IMR-90 (cell line): ENCODE measurements around the gene CRTAC1. TPM values are rescaled to one million over a fixed set of nuclear protein-coding genes. Genes with fewer than 3 reads are reported as not detected.

ENCODE experiments used
- ATAC-seq: fragments of 200-7000 bp; cut with Tn5 transposase; 2 replicates; pipeline ENCODE4 v1.9.1; 2020; ENCODE audit warnings: low read depth, mild to moderate bottlenecking, moderate library complexity
- BruUV-seq: library from RNA; stranded (reverse); fragments of 400-500 nt; replicated peaks from 2 replicates; lab custom pipeline; 2021; lab: Mats Ljungman, UMichigan
- CTCF ChIA-PET: fragments of 300-600 bp; formaldehyde crosslinking; extraction: SDS; loops from one replicate; lab custom pipeline; 2021; ENCODE audit warnings: antibody characterized with exemption; lab: Yijun Ruan, JAX
- POLR2A ChIA-PET: fragments of 300-600 bp; sonication (Branson Sonifier 250); formaldehyde crosslinking; loops from one replicate; lab custom pipeline; 2022; ENCODE audit warnings: antibody characterized with exemption; ENCODE audit not compliant: unreplicated experiment; lab: Charles Lee
- DNase-seq: peaks from one replicate; pipeline ENCODE4 v3.0.0; 2013
- H2AFZ ChIP-seq: replicated peaks from 2 replicates; pipeline ENCODE3; 2013; ENCODE audit warnings: low read length, mild to moderate bottlenecking; ENCODE audit not compliant: poor library complexity
- H2AK5ac ChIP-seq: 2 replicates; pipeline ENCODE4 v1.6.1; 2013; ENCODE audit warnings: low read depth, low read length, inconsistent platforms
- H2AK9ac ChIP-seq: replicated peaks from 2 replicates; pipeline ENCODE3; 2013; ENCODE audit warnings: mild to moderate bottlenecking, low read depth, low read length, moderate library complexity; ENCODE audit not compliant: poor library complexity
- H2BK120ac ChIP-seq: 2 replicates; pipeline ENCODE4 v1.6.1; 2013; ENCODE audit warnings: low read depth, low read length, inconsistent platforms
- H2BK15ac ChIP-seq: 3 replicates; pipeline ENCODE4 v1.6.1; 2013; ENCODE audit warnings: low read depth, low read length, inconsistent platforms
- H2BK20ac ChIP-seq: 2 replicates; pipeline ENCODE4 v1.6.1; 2013; ENCODE audit warnings: low read depth, mild to moderate bottlenecking, inconsistent platforms, low read length, moderate library complexity
- H2BK5ac ChIP-seq: 2 replicates; pipeline ENCODE4 v1.6.1; 2013; ENCODE audit warnings: mild to moderate bottlenecking, low read depth, low read length, inconsistent platforms; ENCODE audit not compliant: poor library complexity, severe bottlenecking
- H3K14ac ChIP-seq: replicated peaks from 2 replicates; pipeline ENCODE4 v1.6.1; 2013; ENCODE audit warnings: low read depth, low read length, inconsistent platforms
- H3K18ac ChIP-seq: 2 replicates; pipeline ENCODE4 v1.6.1; 2013; ENCODE audit warnings: low read depth, low read length, control low read depth
- H3K23ac ChIP-seq: 2 replicates; pipeline ENCODE4 v1.6.1; 2013; ENCODE audit warnings: low read depth, low read length, inconsistent platforms
- H3K27ac ChIP-seq: 2 replicates; pipeline ENCODE4 v1.5.1; 2013; ENCODE audit warnings: mild to moderate bottlenecking, control low read depth, low read length; ENCODE audit not compliant: insufficient read depth
- H3K27me3 ChIP-seq: 2 replicates; pipeline ENCODE4 v1.6.1; 2013; ENCODE audit warnings: low read length; ENCODE audit not compliant: control insufficient read depth, insufficient read depth
- H3K36me3 ChIP-seq: 2 replicates; pipeline ENCODE4 v1.6.1; 2013; ENCODE audit warnings: low read length, mixed read lengths; ENCODE audit not compliant: control insufficient read depth, insufficient read depth
- H3K4ac ChIP-seq: 2 replicates; pipeline ENCODE4 v1.6.1; 2013; ENCODE audit warnings: low read depth, low read length, inconsistent platforms
- H3K4me1 ChIP-seq: 2 replicates; pipeline ENCODE4 v1.6.1; 2013; ENCODE audit warnings: low read length, mixed read lengths; ENCODE audit not compliant: control insufficient read depth, insufficient read depth
- H3K4me2 ChIP-seq: 2 replicates; pipeline ENCODE4 v1.6.1; 2013; ENCODE audit warnings: low read depth, mild to moderate bottlenecking, control low read depth, low read length, moderate library complexity
- H3K4me3 ChIP-seq: 2 replicates; pipeline ENCODE4 v1.5.1; 2013; ENCODE audit warnings: low read depth, mild to moderate bottlenecking, control low read depth, low read length, moderate library complexity; ENCODE audit not compliant: insufficient read depth
- H3K56ac ChIP-seq: 2 replicates; pipeline ENCODE4 v1.6.1; 2013; ENCODE audit warnings: low read length, inconsistent platforms; ENCODE audit not compliant: insufficient read depth; ENCODE audit errors: extremely low read depth
- H3K79me1 ChIP-seq, 2 experiments: 2 replicates each; pipeline ENCODE4 v1.6.1; 2013; ENCODE audit warnings: low read length in 2 of 2, inconsistent platforms in 1 of 2, low read depth in 1 of 2
- H3K9ac ChIP-seq: 2 replicates; pipeline ENCODE4 v1.6.1; 2013; ENCODE audit warnings: low read depth, low read length, control low read depth
- H3K9me1 ChIP-seq: 2 replicates; pipeline ENCODE4 v1.6.1; 2013; ENCODE audit warnings: low read length, inconsistent platforms; ENCODE audit not compliant: insufficient read depth
- H3K9me3 ChIP-seq: 2 replicates; pipeline ENCODE4 v1.6.1; 2013; ENCODE audit warnings: low read length; ENCODE audit not compliant: control insufficient read depth, insufficient read depth
- H4K20me1 ChIP-seq: 2 replicates; pipeline ENCODE4 v1.6.1; 2013; ENCODE audit warnings: low read length, inconsistent platforms; ENCODE audit not compliant: insufficient read depth
- H4K5ac ChIP-seq: 2 replicates; pipeline ENCODE4 v1.6.1; 2013; ENCODE audit warnings: mild to moderate bottlenecking, low read depth, low read length, control low read depth
- H4K8ac ChIP-seq, 2 experiments: 2 replicates each; pipeline ENCODE4 v1.6.1; 2013; ENCODE audit warnings: low read depth in 2 of 2, low read length in 2 of 2, control low read depth in 1 of 2, inconsistent platforms in 1 of 2
- H4K91ac ChIP-seq: 2 replicates; pipeline ENCODE4 v1.6.1; 2013; ENCODE audit warnings: low read depth, low read length, inconsistent platforms; ENCODE audit not compliant: insufficient read depth
- CEBPB ChIP-seq: IDR thresholded peaks from 2 replicates; pipeline ENCODE4 v1.6.1; 2012; ENCODE audit warnings: low read depth, low read length, improper control_type of control experiment
- CTCF ChIP-seq: conservative IDR thresholded peaks from 2 replicates; pipeline ENCODE4 v1.5.1; 2012; ENCODE audit warnings: mild to moderate bottlenecking, low read depth, low read length, improper control_type of control experiment
- ELK1 ChIP-seq: fragments of 150-350 bp; IDR thresholded peaks from 2 replicates; pipeline ENCODE4 v1.6.1; 2016; ENCODE audit warnings: low read depth, mild to moderate bottlenecking, low read length, moderate library complexity, borderline replicate concordance
- MAFK ChIP-seq: IDR thresholded peaks from 2 replicates; pipeline ENCODE4 v1.6.1; 2012; ENCODE audit warnings: low read depth, low read length, improper control_type of control experiment
- MXI1 ChIP-seq: IDR thresholded peaks from 2 replicates; pipeline ENCODE4 v1.6.1; 2012; ENCODE audit warnings: low read depth, mild to moderate bottlenecking, low read length, moderate library complexity, borderline replicate concordance
- NFE2L2 ChIP-seq: fragments of 150-350 bp; IDR thresholded peaks from 2 replicates; pipeline ENCODE4 v1.6.1; 2016; ENCODE audit warnings: low read depth, mild to moderate bottlenecking, low read length
- RAD21 ChIP-seq: IDR thresholded peaks from 2 replicates; pipeline ENCODE4 v1.6.1; 2012; ENCODE audit warnings: low read length, improper control_type of control experiment
- RCOR1 ChIP-seq: IDR thresholded peaks from 2 replicates; pipeline ENCODE4 v1.6.1; 2012; ENCODE audit warnings: mild to moderate bottlenecking, low read length, improper control_type of control experiment; ENCODE audit not compliant: insufficient replicate concordance
- RFX5 ChIP-seq: IDR thresholded peaks from 2 replicates; pipeline ENCODE4 v1.8.0; 2012; ENCODE audit warnings: low read depth, mild to moderate bottlenecking, low read length, moderate library complexity
- SMC3 ChIP-seq: fragments of 150-350 bp; IDR thresholded peaks from 2 replicates; pipeline ENCODE4 v1.6.1; 2016; ENCODE audit warnings: low read depth, mild to moderate bottlenecking, antibody characterized with exemption, low read length, moderate library complexity
- USF2 ChIP-seq: fragments of 150-350 bp; IDR thresholded peaks from 2 replicates; pipeline ENCODE4 v1.6.1; 2017; ENCODE audit warnings: mild to moderate bottlenecking, antibody characterized with exemption, low read length, low read depth
- WGBS, 2 experiments: methylation state at CpG; one replicate each; pipeline versions ENCODE4 v1.1.5 to v1.1.7; 2013; ENCODE audit warnings: missing lambda C conversion rate in 2 of 2; ENCODE audit not compliant: insufficient read length in 1 of 2; ENCODE audit errors: extremely low coverage in 2 of 2; 5-methylcytosine and 5-hydroxymethylcytosine counted together
- dilution Hi-C: fragments of 300-500 bp; cut with HindIII; formaldehyde crosslinking; loops from one replicate; pipeline ENCODE4 v1.14.3; 2018; ENCODE audit warnings: low sequenced_read_pairs; ENCODE audit not compliant: unreplicated experiment
- in situ Hi-C: fragments of 300-500 bp; cut with MboI; formaldehyde crosslinking; loops from 3 replicates; pipeline ENCODE4 v1.14.3; 2019; ENCODE audit warnings: low sequenced_read_pairs, inconsistent platforms, mixed read lengths
- intact Hi-C: fragments of 100-400 bp; cut with micrococcal nuclease; formaldehyde crosslinking; loops from 2 replicates; pipeline ENCODE4 v1.10.0; 2022
- polyA plus RNA-seq, 3 experiments: library from polyadenylated mRNA; depleted of rRNA; stranded (reverse); fragments of >200 nt; gene quantifications; 2 replicates each; pipeline ENCODE4 v1.2.3, GENCODE V29; 2012; ENCODE audit warnings: low replicate concordance in 1 of 3
- total RNA-seq: library from RNA; depleted of rRNA; stranded (reverse); fragments of >200 nt; gene quantifications from 2 replicates; pipeline ENCODE4 v1.2.3, GENCODE V29; 2012

CRTAC1 gene
- total and polyA plus RNA-seq, 2 of the 4 experiments (the other 2 are of a cell fraction) = not detected

- WGBS, 2 experiments = no CpG with 5 or more reads among the region's 12 CpGs
- no peak overlapping the region for H3K4me3 ChIP-seq
- H3K23ac ChIP-seq = no peak overlapping the region
- no peak overlapping the region for H3K9ac ChIP-seq
- CTCF ChIA-PET = no interaction called here
- H3K9me3 ChIP-seq = no peaks in the 10 kb centered on the region
- no peak overlapping the region for H2BK20ac ChIP-seq
- H3K9me1 ChIP-seq = no peaks in the 10 kb centered on the region
- H3K27me3 ChIP-seq = peaks cover 27% of the 10 kb centered on the region
- no peak overlapping the region for H2AK5ac ChIP-seq
- no peaks in the 10 kb centered on the region for H3K79me1 ChIP-seq
- H2AFZ ChIP-seq = no peak overlapping the region
- intact Hi-C loops = no loop called here
- H3K4me1 ChIP-seq = no peaks in the 10 kb centered on the region
- H4K8ac ChIP-seq = no peak overlapping the region
- no peaks in the 10 kb centered on the region for H3K36me3 ChIP-seq
- H2BK120ac ChIP-seq = no peak overlapping the region
- TF ChIP-seq ELK1 (no peak), CEBPB (no peak), MAFK (no peak), RAD21 (no peak), RCOR1 (no peak), RFX5 (no peak), MXI1 (no peak), SMC3 (no peak), USF2 (no peak), CTCF (no peak), NFE2L2 (no peak)
- H4K20me1 ChIP-seq = no peaks in the 10 kb centered on the region
- H2BK5ac ChIP-seq = no peak overlapping the region
- no peak overlapping the region for H3K14ac ChIP-seq
- no peak overlapping the region for H3K4ac ChIP-seq
- H3K56ac ChIP-seq = no peak overlapping the region
- no peak overlapping the region for H3K27ac ChIP-seq
- POLR2A ChIA-PET = no interaction called here
- H3K18ac ChIP-seq = no peak overlapping the region
- ATAC-seq = no peak
- dilution Hi-C loops = no loop called here
- H4K5ac ChIP-seq = no peak overlapping the region
- no peak overlapping the region for H2AK9ac ChIP-seq
- H2BK15ac ChIP-seq = no peak overlapping the region
- in situ Hi-C loops = no loop called here
- no peak overlapping the region for H4K91ac ChIP-seq
- H3K4me2 ChIP-seq = no peak overlapping the region
- BruUV-seq = no TSS peak
- DNase-seq = no peak
These were observed 129.0 kb downstream of the CRTAC1 start for GRCh38 chr10:97901381-97901780.
